Panc1 (cell line): ENCODE results near the gene PARD3.

Experiments used
- CTCF ChIP-seq: fragments of 450-650 bp; IDR thresholded peaks from 2 replicates; pipeline ENCODE4 v1.5.1; 2017; ENCODE audit warnings: mild to moderate bottlenecking
- POLR2AphosphoS5 ChIP-seq: IDR thresholded peaks from 2 replicates; pipeline ENCODE4 v1.6.1; 2012; ENCODE audit warnings: mild to moderate bottlenecking, low read depth, low read length, moderate library complexity
- REST ChIP-seq, 2 experiments: IDR thresholded peaks; 2 replicates each; pipeline ENCODE4 v1.6.1; 2011 to 2012; ENCODE audit warnings: low read depth in 2 of 2, control low read depth in 1 of 2, low read length in 1 of 2, mild to moderate bottlenecking in 1 of 2, moderate library complexity in 1 of 2; ENCODE audit not compliant: insufficient read depth in 1 of 2
- SIN3A ChIP-seq: IDR thresholded peaks from 2 replicates; pipeline ENCODE4 v1.6.1; 2012; ENCODE audit warnings: low read depth, mild to moderate bottlenecking, low read length, moderate library complexity, borderline replicate concordance; ENCODE audit not compliant: insufficient read depth

DNA sequence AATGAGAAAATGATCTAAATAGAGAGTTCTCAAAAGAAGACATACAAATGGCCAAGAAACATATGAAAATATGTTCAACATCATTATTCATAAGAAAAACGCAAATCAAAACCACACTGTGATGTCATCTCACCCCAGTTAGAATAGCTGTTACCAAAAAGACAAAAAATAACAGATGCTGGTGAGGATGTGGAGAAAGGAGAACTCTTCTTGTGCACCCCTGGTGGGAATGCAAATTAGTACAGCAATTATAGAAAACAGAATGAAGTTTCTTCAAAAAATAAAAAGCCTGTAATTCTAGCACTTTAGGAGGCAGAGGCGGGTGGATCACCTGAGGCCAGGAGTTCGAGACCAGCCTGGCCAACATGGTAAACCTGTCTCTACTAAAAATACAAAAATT, 199.3 kb downstream of the PARD3 start:
- TF ChIP-seq POLR2AphosphoS5 (no peak), CTCF (no peak), REST (IDR thresholded peaks at IDR 0.05; ENCODE audit: insufficient read depth in 1 of 2, low read depth in 2 of 2, low read length in 1 of 2) (no peak), SIN3A (no peak)
